ENCODE measurements around the gene MYO9B.
A peak's percentile ranks its signal among the peaks of the same experiment; 100 is the strongest.

The MYO9B gene

GRCh38 chr19:17227798-17228367 is 152.3 kb downstream of the MYO9B start:
- Histone ChIP-seq H3K36me3 (replicated peaks) (peaks cover 25% of the 10 kb centered on the region), H3K27ac (no peak overlapping the region), H3K4me3 (ENCODE audit: low read depth, low read length) (no peak overlapping the region), H3K27me3 (replicated peaks) (no peaks in the 10 kb centered on the region)
- TF ChIP-seq CTCF (IDR thresholded peaks at IDR 0.05; ENCODE audit: low read depth, low read length, missing control alignments): no peak
- in situ Hi-C loops (cut with HindIII; ENCODE audit: low pct_ligation_motif_present, low sequenced_read_pairs): no loop called here
- DNase-seq: no peak

DNA sequence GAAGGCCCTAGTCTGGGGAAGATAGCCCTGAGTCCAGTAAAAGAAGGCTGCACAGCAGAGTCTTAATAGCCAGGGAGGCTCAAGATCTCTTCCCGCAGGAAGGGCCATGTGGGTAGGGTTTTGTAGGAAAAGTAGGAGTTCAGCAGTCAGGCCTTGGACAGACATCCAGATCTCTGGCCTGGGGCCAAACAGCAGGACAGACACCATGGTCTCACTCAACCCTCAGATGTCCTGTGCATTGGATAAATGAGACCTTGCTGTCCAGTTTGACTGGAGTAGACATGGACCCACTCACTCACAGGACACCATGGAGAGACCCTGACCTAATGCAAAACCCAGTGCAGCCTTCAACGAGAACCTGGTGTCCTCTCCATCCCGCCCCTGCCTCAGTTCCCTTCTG is 154.3 kb downstream of the MYO9B start:
- H3K27me3 ChIP-seq (replicated peaks): no peaks in the 10 kb centered on the region
- H3K36me3 ChIP-seq (replicated peaks): peaks cover 29% of the 10 kb centered on the region
- no peak overlapping the region for H3K27ac ChIP-seq
- no peak for TF ChIP-seq CTCF (IDR thresholded peaks at IDR 0.05; ENCODE audit: low read depth, low read length, missing control alignments)
- no peak for DNase-seq
- in situ Hi-C loops (cut with HindIII; ENCODE audit: low pct_ligation_motif_present, low sequenced_read_pairs): no loop called here
- no peak overlapping the region for H3K4me3 ChIP-seq (ENCODE audit: low read depth, low read length)

GRCh38 chr19:17232258-17232657 is 156.7 kb downstream of the MYO9B start:
- in situ Hi-C loops (cut with HindIII; ENCODE audit: low pct_ligation_motif_present, low sequenced_read_pairs): no loop called here
- no peaks in the 10 kb centered on the region for H3K27me3 ChIP-seq (replicated peaks)
- peaks cover 29% of the 10 kb centered on the region for H3K36me3 ChIP-seq (replicated peaks)
- no peak overlapping the region for H3K4me3 ChIP-seq (ENCODE audit: low read depth, low read length)
- DNase-seq: no peak
- no peak overlapping the region for H3K27ac ChIP-seq
- TF ChIP-seq CTCF (IDR thresholded peaks at IDR 0.05; ENCODE audit: low read depth, low read length, missing control alignments): no peak

DNA sequence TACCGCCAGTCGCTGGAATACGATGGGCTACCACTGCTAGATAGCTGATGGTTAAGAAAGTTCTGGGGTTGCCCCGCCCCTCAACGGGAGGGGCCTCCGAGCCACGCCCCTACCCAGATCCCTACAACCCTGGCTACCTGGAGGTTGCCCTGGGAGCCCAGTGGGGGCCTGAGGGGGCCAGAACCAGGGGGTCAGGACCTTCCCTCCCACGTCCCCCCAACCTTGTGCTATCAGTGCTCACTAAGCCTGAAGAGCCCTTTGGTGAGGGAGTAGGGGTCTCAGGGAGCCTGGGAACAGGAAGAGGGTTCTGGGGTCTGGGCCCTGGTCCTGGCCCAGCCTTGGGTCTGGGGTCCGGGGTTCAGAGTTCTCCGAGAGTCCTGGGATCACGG is 159.3 kb downstream of the MYO9B start:
- in situ Hi-C loops (cut with HindIII; ENCODE audit: low pct_ligation_motif_present, low sequenced_read_pairs): no loop called here
- peak; percentile 29 for DNase-seq
- peaks cover 28% of the 10 kb centered on the region for H3K36me3 ChIP-seq (replicated peaks)
- H3K27ac ChIP-seq: no peak overlapping the region
- H3K27me3 ChIP-seq (replicated peaks): no peaks in the 10 kb centered on the region
- no peak for TF ChIP-seq CTCF (IDR thresholded peaks at IDR 0.05; ENCODE audit: low read depth, low read length, missing control alignments)
- H3K4me3 ChIP-seq (ENCODE audit: low read depth, low read length): peak overlapping the region; percentile 61

- Histone ChIP-seq H3K4me3 (ENCODE audit: low read depth, low read length) (peak overlapping the region; percentile 61), H3K27me3 (replicated peaks) (no peaks in the 10 kb centered on the region), H3K36me3 (replicated peaks) (peaks cover 26% of the 10 kb centered on the region), H3K27ac (no peak overlapping the region)
- peak; percentile 56 for TF ChIP-seq CTCF (IDR thresholded peaks at IDR 0.05; ENCODE audit: low read depth, low read length, missing control alignments)
- DNase-seq: peak; percentile 33
- in situ Hi-C loops (cut with HindIII; ENCODE audit: low pct_ligation_motif_present, low sequenced_read_pairs): no loop called here
These were observed 159.9 kb downstream of the MYO9B start for GRCh38 chr19:17235300-17235970.

Data from brain microvascular endothelial cell (primary cell).